Measurements from ENCODE around the gene DLGAP1.
"Not testable (repeated sequence)": the region's sequence is repeated elsewhere in the genome, so short reads cannot be mapped to it uniquely, and the experiment has no call there.

GRCh38 chr18:4287340-4287739 is 167.8 kb downstream of the DLGAP1 start:
- TF ChIP-seq CTCF (tag by site-specific recombination; IDR thresholded peaks at IDR 0.05); KLF10 (tag by site-specific recombination; IDR thresholded peaks at IDR 0.05); KLF1 (tag by site-specific recombination; IDR thresholded peaks at IDR 0.05); ZNF768 (tag by site-specific recombination; IDR thresholded peaks at IDR 0.05); ZBTB21 (tag by site-specific recombination; IDR thresholded peaks at IDR 0.05); ZBTB26 (tag by site-specific recombination; optimal IDR thresholded peaks at IDR 0.05); REST (tag by site-specific recombination; IDR thresholded peaks at IDR 0.05); ZNF629 (tag by site-specific recombination; IDR thresholded peaks at IDR 0.05); RBAK (tag by site-specific recombination; IDR thresholded peaks at IDR 0.05): not testable (repeated sequence)
- TF ChIP-seq, protein P1, sequence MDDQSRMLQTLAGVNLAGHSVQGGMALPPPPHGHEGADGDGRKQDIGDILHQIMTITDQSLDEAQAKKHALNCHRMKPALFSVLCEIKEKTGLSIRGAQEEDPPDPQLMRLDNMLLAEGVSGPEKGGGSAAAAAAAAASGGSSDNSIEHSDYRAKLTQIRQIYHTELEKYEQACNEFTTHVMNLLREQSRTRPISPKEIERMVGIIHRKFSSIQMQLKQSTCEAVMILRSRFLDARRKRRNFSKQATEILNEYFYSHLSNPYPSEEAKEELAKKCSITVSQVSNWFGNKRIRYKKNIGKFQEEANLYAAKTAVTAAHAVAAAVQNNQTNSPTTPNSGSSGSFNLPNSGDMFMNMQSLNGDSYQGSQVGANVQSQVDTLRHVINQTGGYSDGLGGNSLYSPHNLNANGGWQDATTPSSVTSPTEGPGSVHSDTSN (CRISPR knock-in tag; IDR thresholded peaks at IDR 0.05), result not testable (repeated sequence)
- TF ChIP-seq, protein P2, sequence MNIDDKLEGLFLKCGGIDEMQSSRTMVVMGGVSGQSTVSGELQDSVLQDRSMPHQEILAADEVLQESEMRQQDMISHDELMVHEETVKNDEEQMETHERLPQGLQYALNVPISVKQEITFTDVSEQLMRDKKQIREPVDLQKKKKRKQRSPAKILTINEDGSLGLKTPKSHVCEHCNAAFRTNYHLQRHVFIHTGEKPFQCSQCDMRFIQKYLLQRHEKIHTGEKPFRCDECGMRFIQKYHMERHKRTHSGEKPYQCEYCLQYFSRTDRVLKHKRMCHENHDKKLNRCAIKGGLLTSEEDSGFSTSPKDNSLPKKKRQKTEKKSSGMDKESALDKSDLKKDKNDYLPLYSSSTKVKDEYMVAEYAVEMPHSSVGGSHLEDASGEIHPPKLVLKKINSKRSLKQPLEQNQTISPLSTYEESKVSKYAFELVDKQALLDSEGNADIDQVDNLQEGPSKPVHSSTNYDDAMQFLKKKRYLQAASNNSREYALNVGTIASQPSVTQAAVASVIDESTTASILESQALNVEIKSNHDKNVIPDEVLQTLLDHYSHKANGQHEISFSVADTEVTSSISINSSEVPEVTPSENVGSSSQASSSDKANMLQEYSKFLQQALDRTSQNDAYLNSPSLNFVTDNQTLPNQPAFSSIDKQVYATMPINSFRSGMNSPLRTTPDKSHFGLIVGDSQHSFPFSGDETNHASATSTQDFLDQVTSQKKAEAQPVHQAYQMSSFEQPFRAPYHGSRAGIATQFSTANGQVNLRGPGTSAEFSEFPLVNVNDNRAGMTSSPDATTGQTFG (tag by site-specific recombination; IDR thresholded peaks at IDR 0.05; ENCODE audit: borderline replicate concordance), result not testable (repeated sequence)
